Calu3 (cell line): ENCODE data around the gene ZNF664. TPM values are rescaled to one million over a fixed set of nuclear protein-coding genes. Genes with fewer than 3 reads are reported as not detected.

Experiments used
- BruUV-seq: library from RNA; stranded (reverse); fragments of 400-500 nt; replicated peaks from 2 replicates; lab custom pipeline; 2021; lab: Mats Ljungman, UMichigan
- CTCF ChIA-PET: fragments of 300-600 bp; sonication (Branson Sonifier 250); formaldehyde crosslinking; loops from one replicate; lab custom pipeline; 2022; ENCODE audit warnings: antibody characterized with exemption; lab: Charles Lee
- DNase-seq: peaks from one replicate; pipeline ENCODE4 v3.0.0; 2022
- H3K27ac Mint-ChIP-seq: one replicate; pipeline ENCODE4 v1.8.0; 2022; ENCODE audit warnings: mixed read lengths; ENCODE audit not compliant: unreplicated experiment
- H3K27me3 Mint-ChIP-seq: one replicate; pipeline ENCODE4 v1.8.0; 2022; ENCODE audit warnings: mixed read lengths; ENCODE audit not compliant: unreplicated experiment
- H3K36me3 Mint-ChIP-seq: one replicate; pipeline ENCODE4 v1.8.0; 2022; ENCODE audit warnings: mild to moderate bottlenecking, moderate library complexity, mixed read lengths; ENCODE audit not compliant: insufficient read depth, unreplicated experiment
- H3K4me1 Mint-ChIP-seq: one replicate; pipeline ENCODE4 v1.8.0; 2022; ENCODE audit warnings: mild to moderate bottlenecking, low read depth, mixed read lengths; ENCODE audit not compliant: unreplicated experiment
- H3K4me3 Mint-ChIP-seq: one replicate; pipeline ENCODE4 v1.8.0; 2022; ENCODE audit warnings: mild to moderate bottlenecking, low read depth, moderate library complexity, mixed read lengths; ENCODE audit not compliant: unreplicated experiment
- H3K9me3 Mint-ChIP-seq: one replicate; pipeline ENCODE4 v1.8.0; 2022; ENCODE audit warnings: low read depth, mixed read lengths; ENCODE audit not compliant: unreplicated experiment
- CTCF ChIP-seq: fragments of 200-600 bp; IDR thresholded peaks from one replicate; pipeline ENCODE4 v1.8.0; 2022; ENCODE audit warnings: antibody characterized with exemption; ENCODE audit not compliant: unreplicated experiment
- intact Hi-C: fragments of 100-400 bp; cut with micrococcal nuclease; formaldehyde crosslinking; loops from one replicate; pipeline ENCODE4 v1.10.0; 2022; ENCODE audit not compliant: unreplicated experiment
- total RNA-seq: library from RNA; stranded (reverse); gene quantifications from 2 replicates; pipeline ENCODE4 v1.2.3, GENCODE V29; 2022

Gene ZNF664
- total RNA-seq, 1 experiment from 2014 or later = 130 TPM

GRCh38 chr12:124009781-124010180 lies 36.8 kb downstream of the ZNF664 start:
- intact Hi-C loops = no loop called here
- H3K9me3 Mint-ChIP-seq = no peaks in the 10 kb centered on the region
- DNase-seq = no peak
- H3K36me3 Mint-ChIP-seq = peaks cover 36% of the 10 kb centered on the region
- CTCF ChIA-PET = no interaction called here
- TF ChIP-seq CTCF = no peak
- peaks cover 37% of the 10 kb centered on the region for H3K4me1 Mint-ChIP-seq
- H3K4me3 Mint-ChIP-seq = no peak overlapping the region
- no TSS peak for BruUV-seq
- H3K27me3 Mint-ChIP-seq = no peaks in the 10 kb centered on the region
- no peak overlapping the region for H3K27ac Mint-ChIP-seq

DNA sequence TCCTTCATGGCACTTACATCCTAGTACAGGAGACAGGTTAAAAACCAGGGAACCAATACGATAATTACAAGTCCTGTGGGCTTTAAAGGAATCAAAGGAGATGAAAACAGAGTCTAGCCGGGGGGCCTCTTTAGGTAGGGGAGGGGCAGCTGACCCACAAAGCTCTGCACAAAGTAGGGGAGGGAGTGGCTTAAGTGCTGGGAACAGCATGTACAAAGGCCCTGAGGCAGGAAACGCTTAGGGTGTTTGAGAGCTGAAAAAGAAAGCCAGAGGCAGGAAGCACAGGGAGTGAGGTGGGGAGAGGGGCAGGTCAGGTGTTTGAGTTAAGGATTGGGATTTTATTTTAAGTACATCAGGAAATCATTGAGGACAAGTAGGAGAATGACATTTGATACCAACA lies 37.7 kb downstream of the ZNF664 start:
- H3K4me3 Mint-ChIP-seq = no peak overlapping the region
- DNase-seq = no peak
- no peaks in the 10 kb centered on the region for H3K27me3 Mint-ChIP-seq
- BruUV-seq = no TSS peak
- H3K4me1 Mint-ChIP-seq = peaks cover 35% of the 10 kb centered on the region
- CTCF ChIA-PET = no interaction called here
- intact Hi-C loops = no loop called here
- H3K27ac Mint-ChIP-seq = no peak overlapping the region
- no peak for TF ChIP-seq CTCF
- H3K36me3 Mint-ChIP-seq = peaks cover 36% of the 10 kb centered on the region
- no peaks in the 10 kb centered on the region for H3K9me3 Mint-ChIP-seq

- no TSS peak for BruUV-seq
- DNase-seq = no peak
- no peak overlapping the region for H3K27ac Mint-ChIP-seq
- no peaks in the 10 kb centered on the region for H3K9me3 Mint-ChIP-seq
- CTCF ChIA-PET = no interaction called here
- peaks cover 26% of the 10 kb centered on the region for H3K4me1 Mint-ChIP-seq
- peaks cover 36% of the 10 kb centered on the region for H3K36me3 Mint-ChIP-seq
- no peak overlapping the region for H3K4me3 Mint-ChIP-seq
- intact Hi-C loops = no loop called here
- TF ChIP-seq CTCF = no peak
- H3K27me3 Mint-ChIP-seq = no peaks in the 10 kb centered on the region
Observed at GRCh38 chr12:124011435-124012115, 38.6 kb downstream of the ZNF664 start.

DNA sequence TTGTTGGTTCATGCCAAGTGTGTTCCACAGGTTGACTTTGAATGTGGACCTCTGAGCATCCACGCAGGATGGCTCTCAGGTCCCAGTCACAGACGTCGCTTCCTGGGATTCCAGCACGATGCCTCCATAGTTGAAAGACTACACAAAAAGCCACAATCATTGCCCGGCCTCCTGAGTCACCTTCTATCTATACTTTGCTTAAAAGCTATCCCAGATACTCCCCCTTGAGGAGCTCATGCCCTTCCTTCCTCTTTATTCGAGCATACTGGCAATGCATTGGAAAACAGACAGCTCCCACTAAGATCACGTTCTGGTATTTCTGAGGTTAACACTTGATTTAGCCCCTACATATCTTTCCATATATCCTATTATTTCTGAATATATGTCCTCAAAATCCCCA lies 40.1 kb downstream of the ZNF664 start:
- Mint-ChIP-seq H3K4me1 (peaks cover 16% of the 10 kb centered on the region), H3K4me3 (no peak overlapping the region), H3K27ac (no peak overlapping the region), H3K36me3 (peaks cover 25% of the 10 kb centered on the region), H3K9me3 (no peaks in the 10 kb centered on the region), H3K27me3 (no peaks in the 10 kb centered on the region)
- no peak for DNase-seq
- TF ChIP-seq CTCF = no peak
- CTCF ChIA-PET = no interaction called here
- intact Hi-C loops = no loop called here
- no TSS peak for BruUV-seq
